Right ventricle myocardium superior (tissue), 1 donor: ENCODE results near the gene SERPINF2. TPM values are rescaled to one million over a fixed set of nuclear protein-coding genes. Genes with fewer than 3 reads are reported as not detected.
"Not testable (repeated sequence)": the region's sequence is repeated elsewhere in the genome, so short reads cannot be mapped to it uniquely, and the experiment has no call there.

Experiments
- ATAC-seq: fragments of 200-7000 bp; cut with Tn5 transposase; one replicate; pipeline ENCODE4 v1.9.1; 2020; ENCODE audit warnings: mild to moderate bottlenecking; ENCODE audit not compliant: poor library complexity
- DNase-seq: peaks from one replicate; pipeline ENCODE4 v3.0.0-alpha.2; 2020
- intact Hi-C: fragments of 100-400 bp; cut with DNase I; formaldehyde crosslinking; loops from one replicate; pipeline ENCODE4 v1.11.2; 2022
- total RNA-seq: library from RNA; stranded (reverse); fragmentation: NEBNext Ultra II Directional; extraction: Animal tissue kit (Norgen Biotek cat#: 25700); gene quantifications from one replicate; pipeline ENCODE4 v1.2.1, GENCODE V29; 2021
- donor health status: DM: no; HTN: yes; CAD: no; lungs with severe emphysema.

The SERPINF2 gene
- total RNA-seq, 1 donor from 2014 or later, result 0.32 TPM

DNA sequence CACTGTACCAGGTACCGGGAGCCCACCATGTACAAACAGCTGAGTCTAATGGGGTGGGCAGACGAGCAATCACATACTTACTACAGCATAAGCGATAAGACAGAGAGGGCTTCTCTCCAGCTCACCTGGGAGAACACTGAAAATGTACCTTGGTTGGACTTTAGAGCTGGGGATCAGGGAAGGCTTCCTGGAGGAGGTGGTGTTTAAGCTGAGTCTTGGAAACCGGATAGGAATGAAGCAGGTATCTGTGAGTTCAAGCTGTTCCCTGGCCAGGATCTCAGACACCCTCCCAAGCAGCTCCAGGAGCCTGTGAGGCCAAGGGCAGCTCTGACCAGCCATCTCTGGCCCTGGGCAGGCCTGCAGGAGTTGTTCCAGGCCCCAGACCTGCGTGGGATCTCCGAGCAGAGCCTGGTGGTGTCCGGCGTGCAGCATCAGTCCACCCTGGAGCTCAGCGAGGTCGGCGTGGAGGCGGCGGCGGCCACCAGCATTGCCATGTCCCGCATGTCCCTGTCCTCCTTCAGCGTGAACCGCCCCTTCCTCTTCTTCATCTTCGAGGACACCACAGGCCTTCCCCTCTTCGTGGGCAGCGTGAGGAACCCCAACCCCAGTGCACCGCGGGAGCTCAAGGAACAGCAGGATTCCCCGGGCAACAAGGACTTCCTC lies 11.2 kb downstream of the SERPINF2 start:
- ATAC-seq (no peak), DNase-seq (no peak)
- intact Hi-C loops, result no loop called here

DNA sequence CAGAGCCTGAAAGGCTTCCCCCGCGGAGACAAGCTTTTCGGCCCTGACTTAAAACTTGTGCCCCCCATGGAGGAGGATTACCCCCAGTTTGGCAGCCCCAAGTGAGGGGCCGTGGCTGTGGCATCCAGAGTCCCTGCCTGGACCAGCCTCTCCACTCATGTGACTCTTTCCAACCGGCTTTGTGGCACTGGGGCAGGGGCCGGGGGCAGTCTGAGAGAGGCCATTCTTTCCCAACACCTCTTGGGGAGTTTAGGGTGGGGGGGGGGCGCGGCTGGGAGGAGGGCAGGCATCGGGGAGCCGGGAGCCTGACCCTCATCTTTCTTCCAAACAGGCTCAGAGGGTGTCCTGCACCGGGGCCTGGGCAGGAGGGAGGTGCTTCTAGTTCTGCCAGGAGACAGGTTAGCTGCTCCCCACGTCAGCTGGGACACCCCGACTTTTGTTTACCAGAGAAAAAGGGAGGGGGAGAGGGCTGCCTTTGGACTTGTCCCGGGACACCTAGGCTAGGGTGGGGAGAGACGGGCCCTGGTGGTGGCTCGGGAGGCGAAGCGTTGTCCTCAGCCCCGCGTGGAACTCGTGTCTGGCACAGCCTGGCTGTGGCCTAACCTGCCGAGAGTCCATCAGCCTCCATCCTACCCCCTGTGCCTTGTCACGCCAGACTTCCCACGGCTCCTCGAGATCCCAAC lies 11.9 kb downstream of the SERPINF2 start:
- ATAC-seq (no peak), DNase-seq (no peak)
- intact Hi-C loops, result no loop called here

DNA sequence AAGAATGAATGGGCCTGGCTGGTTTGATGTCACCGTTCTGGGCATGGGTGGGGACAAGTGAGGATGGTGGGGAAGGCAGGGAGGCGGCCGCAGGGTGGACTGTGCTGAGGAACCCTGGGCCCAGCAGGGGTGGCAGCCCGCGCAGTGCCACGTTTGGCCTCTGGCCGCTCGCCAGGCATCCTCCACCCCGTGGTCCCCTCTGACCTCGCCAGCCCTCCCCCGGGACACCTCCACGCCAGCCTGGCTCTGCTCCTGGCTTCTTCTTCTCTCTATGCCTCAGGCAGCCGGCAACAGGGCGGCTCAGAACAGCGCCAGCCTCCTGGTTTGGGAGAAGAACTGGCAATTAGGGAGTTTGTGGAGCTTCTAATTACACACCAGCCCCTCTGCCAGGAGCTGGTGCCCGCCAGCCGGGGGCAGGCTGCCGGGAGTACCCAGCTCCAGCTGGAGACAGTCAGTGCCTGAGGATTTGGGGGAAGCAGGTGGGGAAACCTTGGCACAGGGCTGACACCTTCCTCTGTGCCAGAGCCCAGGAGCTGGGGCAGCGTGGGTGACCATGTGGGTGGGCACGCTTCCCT lies 12.7 kb downstream of the SERPINF2 start:
- no peak for ATAC-seq
- intact Hi-C loops, result no loop called here
- no peak for DNase-seq

DNA sequence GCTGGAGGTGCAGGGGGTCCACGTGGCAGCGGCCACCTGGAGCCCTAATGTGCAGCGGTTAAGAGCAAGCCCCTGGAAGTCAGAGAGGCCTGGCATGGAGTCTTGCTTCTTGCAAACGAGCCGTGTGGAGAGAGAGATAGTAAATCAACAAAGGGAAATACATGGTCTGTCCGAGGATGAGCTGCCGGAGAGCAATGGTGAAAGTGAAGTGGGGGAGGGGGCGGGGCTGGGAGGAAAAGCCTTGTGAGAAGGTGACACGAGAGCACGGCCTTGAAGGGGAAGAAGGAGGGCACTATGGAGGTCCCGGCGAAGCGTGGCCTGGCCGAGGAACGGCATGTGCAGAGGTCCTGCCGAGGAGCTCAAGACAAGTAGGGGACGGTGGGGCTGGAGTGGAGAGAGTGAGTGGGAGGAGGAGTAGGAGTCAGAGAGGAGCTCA lies 13.2 kb downstream of the SERPINF2 start:
- intact Hi-C loops, result no loop called here
- no peak for ATAC-seq
- DNase-seq, result no peak

DNA sequence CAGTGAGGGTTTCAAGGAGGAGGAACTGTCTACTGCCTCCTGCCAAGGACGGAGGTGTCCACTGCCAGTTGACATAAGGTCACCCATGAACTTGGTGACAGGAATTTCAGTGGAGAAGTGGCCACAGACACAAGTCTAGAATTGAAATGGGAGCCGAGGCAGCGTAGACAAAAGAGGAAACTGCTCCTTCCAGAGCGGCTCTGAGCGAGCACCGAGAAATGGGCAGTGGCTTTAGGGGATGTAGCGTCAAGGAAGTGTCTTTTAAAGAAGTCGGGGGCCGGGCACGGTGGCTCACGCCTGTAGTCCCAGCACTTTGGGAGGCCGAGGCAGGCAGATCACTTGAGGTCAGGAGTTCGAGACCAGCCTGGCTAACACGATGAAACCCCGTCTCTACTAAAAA lies 16.1 kb downstream of the SERPINF2 start:
- ATAC-seq (peak; percentile 3), DNase-seq (no peak)
- intact Hi-C loops, result no loop called here

DNA sequence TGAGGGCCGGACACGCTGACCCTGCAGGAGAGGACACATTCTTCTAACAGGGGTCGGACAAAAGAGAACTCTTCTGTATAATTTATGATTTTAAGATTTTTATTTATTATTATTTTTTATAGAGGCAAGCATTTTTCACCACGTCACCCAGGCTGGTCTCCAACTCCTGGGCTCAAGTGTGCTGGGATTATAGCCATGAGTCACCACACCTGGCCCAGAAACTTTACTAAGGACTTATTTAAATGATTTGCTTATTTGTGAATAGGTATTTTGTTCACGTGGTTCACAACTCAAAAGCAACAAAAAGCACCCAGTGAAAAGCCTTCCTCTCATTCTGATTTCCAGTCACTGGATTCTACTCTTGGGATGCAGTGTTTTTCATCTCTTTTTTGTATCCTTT lies 16.9 kb downstream of the SERPINF2 start:
- intact Hi-C loops, result no loop called here
- no peak for ATAC-seq

DNA sequence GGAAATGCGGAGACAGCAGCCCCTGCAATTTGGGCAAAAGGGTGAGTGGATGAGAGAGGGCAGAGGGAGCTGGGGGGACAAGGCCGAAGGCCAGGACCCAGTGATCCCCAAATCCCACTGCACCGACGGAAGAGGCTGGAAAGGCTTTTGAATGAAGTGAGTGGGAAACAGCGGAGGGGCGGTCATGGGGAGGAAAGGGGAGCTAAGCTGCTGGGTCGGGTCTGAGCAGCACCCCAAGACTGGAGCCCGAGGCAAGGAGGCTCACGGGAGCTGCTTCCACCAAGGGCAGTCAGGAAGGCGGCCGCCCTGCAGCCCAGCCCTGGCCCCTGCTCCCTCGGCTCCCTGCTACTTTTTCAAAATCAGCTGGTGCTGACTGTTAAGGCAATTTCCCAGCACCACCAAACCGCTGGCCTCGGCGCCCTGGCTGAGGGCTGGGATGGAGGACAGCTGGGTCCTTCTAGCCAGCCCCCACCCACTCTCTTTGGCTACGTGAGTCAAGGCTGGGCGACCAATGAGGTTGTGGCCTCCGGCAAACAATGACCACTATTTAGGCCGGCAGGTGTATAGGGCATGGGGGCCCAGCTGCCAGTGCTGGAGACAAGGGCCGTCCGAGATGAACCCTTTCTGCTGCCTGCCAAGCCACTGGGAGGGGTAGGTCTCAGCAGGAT lies 19.7 kb downstream of the SERPINF2 start:
- intact Hi-C loops, result no loop called here
- DNase-seq, result peak; percentile 70

More for the DNA sequence above, 16.9 kb downstream of the SERPINF2 start:
- DNase-seq, result no peak

DNA sequence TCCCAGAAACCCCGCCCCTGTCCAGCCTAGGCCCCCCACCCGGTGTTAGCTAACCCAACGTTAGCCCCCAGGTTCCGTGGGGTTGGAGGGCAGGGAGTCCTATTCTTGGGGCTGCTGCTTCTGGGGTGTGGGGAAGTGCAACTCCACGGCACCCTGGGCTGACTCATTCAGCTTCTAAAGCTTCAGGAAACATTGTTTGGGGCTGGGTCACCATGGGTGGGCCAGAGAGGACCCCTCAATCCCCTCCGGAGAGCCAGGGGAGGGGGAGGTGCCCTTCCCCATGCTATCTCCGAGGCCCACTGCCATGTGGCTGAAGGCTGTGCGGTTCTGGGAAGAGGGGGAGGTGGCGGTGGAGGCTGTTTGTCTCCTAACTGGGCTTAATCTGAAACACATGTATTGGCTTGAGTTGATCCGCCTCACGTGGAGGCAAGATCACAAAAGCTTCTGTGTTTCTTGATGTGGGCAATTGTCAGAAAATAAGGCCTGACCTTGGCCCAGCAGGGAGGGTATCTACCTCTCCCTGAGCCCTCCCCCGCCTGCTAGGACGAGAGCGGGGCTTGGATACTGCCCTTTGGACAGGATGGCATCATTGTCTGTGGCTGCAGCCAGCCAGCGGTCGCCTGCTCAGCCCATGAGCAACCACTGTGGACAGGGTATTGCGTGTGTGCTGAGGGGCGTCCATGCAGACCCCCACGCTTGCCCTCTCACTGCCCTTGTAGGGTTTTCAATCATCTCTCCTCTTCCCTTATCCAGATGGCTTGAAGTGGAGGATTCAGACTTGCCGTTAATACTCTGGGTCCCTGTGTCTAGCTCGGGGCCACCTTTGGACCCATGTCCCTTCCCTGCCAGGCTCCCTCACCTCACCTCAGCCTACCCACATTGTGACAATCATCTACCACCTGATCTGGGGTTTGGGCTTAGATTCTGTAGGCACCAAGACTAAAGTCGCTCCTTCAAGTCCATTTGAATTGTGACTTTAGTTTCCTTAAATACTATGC lies 20.5 kb downstream of the SERPINF2 start:
- DNase-seq (peak; percentile 67), ATAC-seq (peak; percentile 70)
- intact Hi-C loops, result no loop called here

More for the DNA sequence above, 19.7 kb downstream of the SERPINF2 start:
- ATAC-seq, result peak; percentile 48

DNA sequence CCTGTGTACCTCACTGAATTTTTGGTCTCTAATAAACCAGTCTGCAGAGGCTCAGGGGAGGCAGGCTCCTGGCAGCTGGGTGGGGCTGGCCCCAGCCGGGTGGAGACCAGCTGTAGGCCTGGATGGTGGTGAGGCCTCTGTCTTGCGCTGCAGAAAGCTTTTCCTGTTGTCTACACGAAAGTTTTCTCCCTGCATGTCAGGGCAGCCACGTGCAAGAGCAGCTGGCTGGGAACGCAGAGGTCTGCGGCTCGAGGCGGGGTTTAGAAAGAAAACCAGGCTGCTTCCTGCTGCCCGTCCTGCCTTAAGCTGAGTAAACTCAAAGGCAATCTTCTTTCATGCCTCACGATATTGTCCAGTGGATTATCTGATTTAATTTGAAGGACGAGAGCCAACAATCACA lies 21.6 kb downstream of the SERPINF2 start:
- intact Hi-C loops, result no loop called here
- ATAC-seq, result peak; percentile 71
- peak; percentile 87 for DNase-seq

DNA sequence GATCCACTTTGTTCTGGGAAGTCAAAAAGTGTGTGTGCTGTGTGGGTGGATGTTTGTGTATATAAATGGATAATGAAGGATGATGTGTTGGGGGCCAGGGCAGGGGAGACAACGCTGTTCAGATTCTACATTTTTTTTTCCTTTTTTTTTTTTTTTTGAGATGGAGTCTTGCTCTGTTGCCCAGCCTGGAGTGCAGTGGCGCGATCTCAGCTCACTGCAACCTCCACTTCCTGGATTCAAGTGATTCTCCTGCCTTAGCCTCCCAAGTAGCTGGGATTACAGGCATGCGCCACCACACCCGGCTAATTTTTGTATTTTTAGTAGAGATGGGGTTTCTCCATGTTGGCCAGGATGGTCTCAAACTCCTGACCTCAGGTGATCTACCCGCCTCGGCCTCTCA lies 22.0 kb downstream of the SERPINF2 start:
- DNase-seq, intact Hi-C loops, ATAC-seq: not testable (repeated sequence)

DNA sequence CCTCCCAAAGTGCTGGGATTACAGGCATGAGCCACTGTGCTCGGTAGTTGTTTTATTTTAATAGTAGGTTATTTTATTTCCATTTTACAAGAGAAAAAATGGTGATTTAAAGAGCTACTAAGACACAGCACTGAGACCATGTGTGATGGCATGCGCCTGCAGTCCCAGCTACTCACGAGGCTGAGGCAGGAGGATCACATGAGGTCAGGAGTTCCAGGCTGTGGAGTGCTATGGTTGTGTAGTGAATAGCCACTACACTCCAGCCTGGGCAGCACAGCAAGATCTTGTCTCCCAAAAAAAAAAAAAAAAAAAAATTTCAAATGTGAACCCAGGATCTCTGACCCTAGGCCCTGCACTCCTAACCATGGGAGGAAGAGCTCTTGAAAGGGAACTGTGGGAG lies 22.9 kb downstream of the SERPINF2 start:
- ATAC-seq (no peak), DNase-seq (no peak)
- intact Hi-C loops, result no loop called here

DNA sequence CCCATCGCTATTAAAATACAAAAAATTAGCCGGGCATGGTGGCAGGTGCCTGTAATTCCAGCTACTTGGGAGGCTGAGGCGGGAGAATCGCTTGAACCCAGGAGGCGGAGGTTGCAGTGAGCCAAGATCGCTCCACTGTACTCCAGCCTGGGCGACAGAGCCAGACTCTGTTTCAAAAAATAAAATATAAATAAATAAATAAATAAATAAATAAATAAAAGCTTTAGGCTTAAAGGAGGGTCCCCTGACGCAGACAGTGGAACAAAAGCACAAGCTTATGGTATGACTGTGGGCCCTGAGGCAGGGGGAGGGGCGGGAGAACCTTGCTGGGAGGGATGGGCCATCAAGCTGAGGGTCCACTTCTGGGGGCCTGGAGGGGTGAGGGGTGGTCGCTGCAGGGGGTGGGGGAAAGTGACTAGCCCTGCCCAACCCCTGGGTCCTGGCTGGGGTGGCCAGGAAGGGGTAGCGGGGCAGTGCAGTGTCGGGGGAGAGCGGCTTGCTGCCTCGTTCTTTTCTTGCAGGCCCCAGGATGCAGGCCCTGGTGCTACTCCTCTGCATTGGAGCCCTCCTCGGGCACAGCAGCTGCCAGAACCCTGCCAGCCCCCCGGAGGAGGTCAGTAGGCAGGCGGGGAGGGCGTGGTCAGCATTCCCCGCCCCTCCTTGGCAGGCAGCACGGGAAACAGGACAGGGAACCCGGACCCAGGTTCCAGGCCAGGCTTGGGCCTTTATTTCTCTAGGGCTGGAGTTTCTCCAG lies 23.9 kb downstream of the SERPINF2 start:
- ATAC-seq (no peak), DNase-seq (peak; percentile 75)
- intact Hi-C loops, result no loop called here

DNA sequence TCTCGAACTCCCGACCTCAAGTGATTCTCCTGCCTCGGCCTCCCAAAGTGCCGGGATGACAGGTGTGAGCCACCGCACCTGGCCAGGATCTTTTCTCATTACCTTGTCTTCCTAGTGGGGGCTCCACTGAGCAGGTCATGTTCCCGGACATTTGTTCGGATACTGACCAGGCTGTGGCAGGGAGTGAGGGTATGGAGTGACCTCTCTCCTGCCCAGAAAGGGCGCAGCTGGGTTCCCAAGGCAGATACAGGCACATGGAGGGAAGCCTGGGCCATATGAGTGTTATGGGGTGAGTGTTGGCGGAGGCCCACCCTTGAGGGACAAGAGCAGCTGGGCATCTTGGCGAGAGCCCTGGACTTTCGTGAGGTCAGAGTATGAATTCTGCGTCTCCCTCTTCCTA lies 24.7 kb downstream of the SERPINF2 start:
- DNase-seq (no peak), ATAC-seq (no peak)
- intact Hi-C loops, result no loop called here

DNA sequence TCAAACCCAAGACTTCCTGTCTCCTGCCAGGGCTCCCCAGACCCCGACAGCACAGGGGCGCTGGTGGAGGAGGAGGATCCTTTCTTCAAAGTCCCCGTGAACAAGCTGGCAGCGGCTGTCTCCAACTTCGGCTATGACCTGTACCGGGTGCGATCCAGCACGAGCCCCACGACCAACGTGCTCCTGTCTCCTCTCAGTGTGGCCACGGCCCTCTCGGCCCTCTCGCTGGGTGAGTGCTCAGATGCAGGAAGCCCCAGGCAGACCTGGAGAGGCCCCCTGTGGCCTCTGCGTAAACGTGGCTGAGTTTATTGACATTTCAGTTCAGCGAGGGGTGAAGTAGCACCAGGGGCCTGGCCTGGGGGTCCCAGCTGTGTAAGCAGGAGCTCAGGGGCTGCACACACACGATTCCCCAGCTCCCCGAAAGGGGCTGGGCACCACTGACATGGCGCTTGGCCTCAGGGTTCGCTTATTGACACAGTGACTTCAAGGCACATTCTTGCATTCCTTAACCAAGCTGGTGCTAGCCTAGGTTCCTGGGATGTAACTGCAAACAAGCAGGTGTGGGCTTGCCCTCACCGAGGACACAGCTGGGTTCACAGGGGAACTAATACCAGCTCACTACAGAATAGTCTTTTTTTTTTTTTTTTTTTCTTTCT lies 27.3 kb downstream of the SERPINF2 start:
- ATAC-seq, result no peak
- DNase-seq, result no peak
- intact Hi-C loops, result no loop called here

DNA sequence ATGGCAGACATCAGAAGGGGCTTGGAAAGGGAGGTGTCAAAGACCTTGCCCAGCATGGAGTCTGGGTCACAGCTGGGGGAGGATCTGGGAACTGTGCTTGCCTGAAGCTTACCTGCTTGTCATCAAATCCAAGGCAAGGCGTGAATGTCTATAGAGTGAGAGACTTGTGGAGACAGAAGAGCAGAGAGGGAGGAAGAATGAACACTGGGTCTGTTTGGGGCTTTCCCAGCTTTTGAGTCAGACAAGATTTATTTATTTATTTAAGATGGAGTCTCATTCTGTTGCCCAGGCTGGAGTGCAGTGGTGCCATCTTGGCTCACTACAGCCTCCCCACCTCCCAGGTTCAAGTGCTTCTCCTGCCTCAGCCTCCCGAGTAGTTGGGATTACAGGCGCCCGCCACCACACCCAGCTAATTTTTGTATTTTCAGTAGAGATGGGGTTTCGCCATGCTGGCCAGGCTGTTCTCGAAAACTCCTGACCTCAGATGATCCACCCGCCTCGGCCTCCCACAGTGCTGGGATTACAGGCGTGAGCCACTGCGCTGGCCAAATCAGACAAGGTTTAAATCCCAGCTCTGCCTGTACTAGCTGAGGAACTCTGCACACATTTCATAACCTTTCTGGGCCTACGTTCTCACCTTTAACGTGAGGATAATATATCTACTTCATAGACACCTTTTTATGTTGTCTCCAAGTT lies 30.5 kb downstream of the SERPINF2 start:
- intact Hi-C loops, result not testable (repeated sequence)
- DNase-seq (peak; percentile 71), ATAC-seq (peak; percentile 61)

DNA sequence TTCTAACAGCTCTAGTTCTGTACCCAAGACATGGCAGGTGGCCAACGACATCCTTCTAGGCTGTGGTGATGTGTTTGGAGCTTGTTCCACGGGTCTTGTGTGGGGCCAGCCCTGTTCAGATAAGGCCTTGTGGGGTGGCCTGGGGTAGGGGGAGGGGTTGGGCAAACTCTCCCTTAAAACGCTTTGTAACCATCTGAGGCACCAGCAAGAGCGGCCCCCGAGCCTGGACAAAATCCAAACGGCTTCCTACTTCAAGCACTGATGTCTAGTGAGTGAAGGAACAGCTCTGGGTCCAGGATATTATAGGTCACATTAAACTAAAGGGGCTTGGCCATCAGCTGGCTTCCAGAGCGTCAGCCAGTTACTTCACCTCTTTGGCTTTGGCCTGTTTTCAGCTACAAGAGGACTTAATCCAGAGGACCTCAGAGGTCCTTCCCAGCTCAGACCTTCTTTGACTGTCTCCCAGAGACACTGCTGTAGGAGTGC lies 31.1 kb downstream of the SERPINF2 start:
- intact Hi-C loops, result no loop called here
- peak; percentile 40 for ATAC-seq
- peak; percentile 64 for DNase-seq
